Central memory CD8-positive, alpha-beta T cell (primary cell): ENCODE data around the gene SLC46A2.

ENCODE experiments used
- ATAC-seq: fragments of 150-1000 bp; cut with Tn5 transposase; replicated peaks from 2 replicates; pipeline ENCODE4 v1.10.0; 2022; ENCODE audit warnings: mild to moderate bottlenecking, moderate FRiP score, moderate number of reproducible peaks; ENCODE audit not compliant: poor library complexity, severe bottlenecking; ENCODE audit errors: extremely low read depth
- DNase-seq, 2 donors: peaks; one replicate each; pipeline ENCODE4 v3.0.0; 2021; ENCODE audit warnings: low spot score in 2 of 2
- H3K27ac Mint-ChIP-seq: one replicate; pipeline ENCODE4 v1.8.0; 2022; ENCODE audit warnings: low read depth, mild to moderate bottlenecking, moderate library complexity, mixed read lengths
- H3K27me3 Mint-ChIP-seq: one replicate; pipeline ENCODE4 v1.8.0; 2022; ENCODE audit warnings: mixed read lengths
- H3K36me3 Mint-ChIP-seq: one replicate; pipeline ENCODE4 v1.8.0; 2022; ENCODE audit warnings: mild to moderate bottlenecking, moderate library complexity, mixed read lengths; ENCODE audit not compliant: insufficient read depth
- H3K4me1 Mint-ChIP-seq: one replicate; pipeline ENCODE4 v1.8.0; 2022; ENCODE audit warnings: mixed read lengths
- H3K4me3 Mint-ChIP-seq: one replicate; pipeline ENCODE4 v1.8.0; 2022; ENCODE audit warnings: mild to moderate bottlenecking, moderate library complexity, mixed read lengths
- H3K9me3 Mint-ChIP-seq: one replicate; pipeline ENCODE4 v1.8.0; 2022; ENCODE audit warnings: mixed read lengths

Gene SLC46A2

GRCh38 chr9:112900901-112901300, 10.2 kb upstream of the SLC46A2 start:
- no peaks in the 10 kb centered on the region for H3K36me3 Mint-ChIP-seq
- H3K27ac Mint-ChIP-seq, result no peak overlapping the region
- no peak overlapping the region for H3K4me3 Mint-ChIP-seq
- DNase-seq (no peak), ATAC-seq (no peak)
- H3K9me3 Mint-ChIP-seq, result no peaks in the 10 kb centered on the region
- H3K27me3 Mint-ChIP-seq, result peaks cover 44% of the 10 kb centered on the region
- H3K4me1 Mint-ChIP-seq, result no peaks in the 10 kb centered on the region

GRCh38 chr9:112900488-112900887, 9.8 kb upstream of the SLC46A2 start:
- no peak overlapping the region for H3K27ac Mint-ChIP-seq
- peaks cover 48% of the 10 kb centered on the region for H3K27me3 Mint-ChIP-seq
- H3K36me3 Mint-ChIP-seq, result no peaks in the 10 kb centered on the region
- no peaks in the 10 kb centered on the region for H3K4me1 Mint-ChIP-seq
- no peaks in the 10 kb centered on the region for H3K9me3 Mint-ChIP-seq
- DNase-seq (no peak), ATAC-seq (no peak)
- H3K4me3 Mint-ChIP-seq, result no peak overlapping the region

- H3K4me3 Mint-ChIP-seq, result no peak overlapping the region
- no peaks in the 10 kb centered on the region for H3K36me3 Mint-ChIP-seq
- peaks cover 54% of the 10 kb centered on the region for H3K27me3 Mint-ChIP-seq
- DNase-seq (no peak), ATAC-seq (no peak)
- H3K4me1 Mint-ChIP-seq, result no peaks in the 10 kb centered on the region
- no peak overlapping the region for H3K27ac Mint-ChIP-seq
- no peaks in the 10 kb centered on the region for H3K9me3 Mint-ChIP-seq
Observed at GRCh38 chr9:112898872-112899311, 8.2 kb upstream of the SLC46A2 start.

GRCh38 chr9:112896131-112896530, 5.5 kb upstream of the SLC46A2 start:
- Mint-ChIP-seq H3K27ac (no peak overlapping the region), H3K4me1 (no peaks in the 10 kb centered on the region), H3K36me3 (no peaks in the 10 kb centered on the region), H3K27me3 (peaks cover 65% of the 10 kb centered on the region), H3K9me3 (no peaks in the 10 kb centered on the region), H3K4me3 (no peak overlapping the region)
- ATAC-seq (no peak), DNase-seq (no peak)

- H3K36me3 Mint-ChIP-seq, result no peaks in the 10 kb centered on the region
- no peak overlapping the region for H3K4me3 Mint-ChIP-seq
- ATAC-seq, result no peak
- no peak overlapping the region for H3K27ac Mint-ChIP-seq
- DNase-seq, result no peak
- no peaks in the 10 kb centered on the region for H3K9me3 Mint-ChIP-seq
- no peaks in the 10 kb centered on the region for H3K4me1 Mint-ChIP-seq
- peaks cover 73% of the 10 kb centered on the region for H3K27me3 Mint-ChIP-seq
Observed at GRCh38 chr9:112894699-112895098, 4.0 kb upstream of the SLC46A2 start.

GRCh38 chr9:112894041-112894440, 3.4 kb upstream of the SLC46A2 start:
- ATAC-seq (no peak), DNase-seq (no peak)
- H3K27ac Mint-ChIP-seq, result no peak overlapping the region
- no peaks in the 10 kb centered on the region for H3K36me3 Mint-ChIP-seq
- H3K4me1 Mint-ChIP-seq, result no peaks in the 10 kb centered on the region
- H3K9me3 Mint-ChIP-seq, result no peaks in the 10 kb centered on the region
- no peak overlapping the region for H3K4me3 Mint-ChIP-seq
- H3K27me3 Mint-ChIP-seq, result peaks cover 76% of the 10 kb centered on the region

GRCh38 chr9:112892981-112893380, 2.3 kb upstream of the SLC46A2 start:
- no peaks in the 10 kb centered on the region for H3K4me1 Mint-ChIP-seq
- no peaks in the 10 kb centered on the region for H3K9me3 Mint-ChIP-seq
- H3K27me3 Mint-ChIP-seq, result peaks cover 66% of the 10 kb centered on the region
- ATAC-seq (no peak), DNase-seq (no peak)
- H3K36me3 Mint-ChIP-seq, result no peaks in the 10 kb centered on the region
- no peak overlapping the region for H3K27ac Mint-ChIP-seq
- H3K4me3 Mint-ChIP-seq, result no peak overlapping the region

- Mint-ChIP-seq H3K27ac (no peak overlapping the region), H3K4me1 (no peaks in the 10 kb centered on the region), H3K27me3 (peaks cover 54% of the 10 kb centered on the region), H3K4me3 (no peak overlapping the region), H3K9me3 (no peaks in the 10 kb centered on the region), H3K36me3 (no peaks in the 10 kb centered on the region)
- ATAC-seq (no peak), DNase-seq (no peak)
Observed at GRCh38 chr9:112891521-112891920, 845 bp upstream of the SLC46A2 start.

GRCh38 chr9:112887381-112887780, 3.3 kb downstream of the SLC46A2 start:
- peaks cover 27% of the 10 kb centered on the region for H3K27me3 Mint-ChIP-seq
- H3K4me3 Mint-ChIP-seq, result no peak overlapping the region
- ATAC-seq, result no peak
- H3K27ac Mint-ChIP-seq, result no peak overlapping the region
- DNase-seq, result no peak
- H3K4me1 Mint-ChIP-seq, result no peaks in the 10 kb centered on the region
- H3K9me3 Mint-ChIP-seq, result no peaks in the 10 kb centered on the region
- no peaks in the 10 kb centered on the region for H3K36me3 Mint-ChIP-seq

- Mint-ChIP-seq H3K4me3 (no peak overlapping the region), H3K27ac (no peak overlapping the region), H3K36me3 (no peaks in the 10 kb centered on the region), H3K27me3 (peaks cover 17% of the 10 kb centered on the region), H3K4me1 (no peaks in the 10 kb centered on the region), H3K9me3 (no peaks in the 10 kb centered on the region)
- no peak for ATAC-seq
- DNase-seq, result no peak
Observed at GRCh38 chr9:112886351-112886750, 4.3 kb downstream of the SLC46A2 start.

GRCh38 chr9:112885324-112885723, 5.4 kb downstream of the SLC46A2 start:
- H3K27ac Mint-ChIP-seq, result no peak overlapping the region
- DNase-seq, result no peak
- no peaks in the 10 kb centered on the region for H3K4me1 Mint-ChIP-seq
- peaks cover 12% of the 10 kb centered on the region for H3K27me3 Mint-ChIP-seq
- no peak for ATAC-seq
- H3K4me3 Mint-ChIP-seq, result no peak overlapping the region
- H3K9me3 Mint-ChIP-seq, result no peaks in the 10 kb centered on the region
- H3K36me3 Mint-ChIP-seq, result peaks cover 4% of the 10 kb centered on the region

- no peaks in the 10 kb centered on the region for H3K4me1 Mint-ChIP-seq
- peaks cover 4% of the 10 kb centered on the region for H3K36me3 Mint-ChIP-seq
- H3K9me3 Mint-ChIP-seq, result no peaks in the 10 kb centered on the region
- ATAC-seq (no peak), DNase-seq (no peak)
- no peak overlapping the region for H3K27ac Mint-ChIP-seq
- peaks cover 6% of the 10 kb centered on the region for H3K27me3 Mint-ChIP-seq
- H3K4me3 Mint-ChIP-seq, result no peak overlapping the region
Observed at GRCh38 chr9:112884721-112885120, 6.0 kb downstream of the SLC46A2 start.

- ATAC-seq, result no peak
- peaks cover 4% of the 10 kb centered on the region for H3K36me3 Mint-ChIP-seq
- DNase-seq, result no peak
- no peaks in the 10 kb centered on the region for H3K9me3 Mint-ChIP-seq
- H3K4me1 Mint-ChIP-seq, result no peaks in the 10 kb centered on the region
- H3K27me3 Mint-ChIP-seq, result peaks cover under 1% of the 10 kb centered on the region
- H3K4me3 Mint-ChIP-seq, result no peak overlapping the region
- H3K27ac Mint-ChIP-seq, result no peak overlapping the region
Observed at GRCh38 chr9:112884101-112884500, 6.6 kb downstream of the SLC46A2 start.

GRCh38 chr9:112881331-112881730, 9.3 kb downstream of the SLC46A2 start:
- H3K9me3 Mint-ChIP-seq, result no peaks in the 10 kb centered on the region
- ATAC-seq (no peak), DNase-seq (no peak)
- no peak overlapping the region for H3K27ac Mint-ChIP-seq
- H3K27me3 Mint-ChIP-seq, result no peaks in the 10 kb centered on the region
- H3K4me1 Mint-ChIP-seq, result no peaks in the 10 kb centered on the region
- peaks cover 8% of the 10 kb centered on the region for H3K36me3 Mint-ChIP-seq
- no peak overlapping the region for H3K4me3 Mint-ChIP-seq
